Activated naive CD4-positive, alpha-beta T cell (primary cell): ENCODE measurements around the gene AJAP1.

Experiments
- DNase-seq, 4 experiments: peaks; one replicate each; lab custom pipeline; 2025; lab: John Stamatoyannopoulos, UW

The AJAP1 gene

DNA sequence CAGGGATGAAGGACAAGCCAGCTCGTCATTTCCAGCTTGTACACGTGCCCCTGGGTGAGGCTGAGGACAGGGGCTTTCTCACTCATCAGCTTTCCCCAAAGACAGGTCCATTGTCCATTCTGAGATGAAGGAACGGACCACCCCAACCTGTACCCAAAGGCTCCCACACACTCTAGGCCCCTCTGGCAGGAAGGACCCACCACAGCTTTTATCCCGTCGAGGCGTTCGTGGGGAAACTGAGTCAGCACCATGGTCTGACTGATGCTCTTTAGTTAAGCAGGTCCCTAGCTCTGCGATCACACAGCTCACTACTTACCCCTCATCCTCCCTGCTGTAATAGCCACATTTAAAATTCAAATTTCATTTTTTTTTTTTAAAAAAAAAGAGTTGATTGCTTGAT, 117.3 kb downstream of the AJAP1 start:
- DNase-seq, result no peak

DNA sequence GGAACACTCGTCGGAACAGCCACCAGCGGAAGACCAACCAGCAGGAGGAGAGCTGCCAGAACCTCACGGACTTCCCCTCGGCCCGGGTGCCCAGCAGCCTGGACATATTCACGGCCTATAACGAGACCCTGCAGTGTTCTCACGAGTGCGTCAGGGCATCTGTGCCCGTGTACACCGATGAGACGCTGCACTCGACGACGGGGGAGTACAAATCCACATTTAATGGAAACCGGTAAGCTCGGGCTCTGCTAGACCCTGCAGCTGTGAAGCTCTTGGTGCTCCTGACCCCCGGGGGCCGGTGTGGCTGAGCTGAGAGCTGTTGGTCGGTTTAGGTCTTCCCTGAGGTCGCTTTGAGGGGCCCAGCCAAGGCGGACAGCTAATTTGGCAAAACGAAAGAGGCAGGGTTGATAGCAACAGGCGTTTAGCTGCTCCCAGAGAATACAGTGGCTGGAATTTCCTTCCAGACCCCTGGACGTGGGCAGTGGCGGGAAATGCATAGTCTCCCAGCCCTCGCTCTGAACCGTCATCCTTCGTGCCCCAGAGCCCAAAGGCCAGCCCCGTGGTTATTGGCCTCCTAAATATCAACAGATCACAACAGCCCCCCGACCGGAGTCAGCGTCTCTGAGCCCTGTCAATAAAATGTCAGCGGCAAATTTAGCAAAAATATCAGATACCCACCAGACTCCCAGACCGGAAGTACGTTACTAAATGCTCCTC, 118.0 kb downstream of the AJAP1 start:
- no peak for DNase-seq

DNA sequence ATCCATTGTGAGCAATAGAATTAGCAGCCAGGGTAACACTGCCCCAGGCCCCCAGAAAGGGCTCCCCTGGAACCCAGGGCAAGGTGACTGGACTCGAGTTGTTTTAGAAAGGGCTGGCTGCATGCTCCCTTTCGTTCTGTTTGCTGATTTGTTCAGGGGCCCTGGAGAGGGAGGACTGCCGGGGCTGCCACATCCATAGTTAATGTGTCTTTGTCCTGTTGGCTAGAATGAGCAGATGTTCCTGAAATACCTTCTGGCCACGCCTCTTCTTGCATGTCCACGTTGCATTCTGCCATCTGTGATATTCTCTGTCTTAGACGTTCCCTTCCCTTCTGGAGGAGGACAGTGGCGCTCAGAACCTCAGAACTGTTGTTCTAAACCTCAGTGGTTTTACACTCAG, 118.8 kb downstream of the AJAP1 start:
- no peak for DNase-seq

DNA sequence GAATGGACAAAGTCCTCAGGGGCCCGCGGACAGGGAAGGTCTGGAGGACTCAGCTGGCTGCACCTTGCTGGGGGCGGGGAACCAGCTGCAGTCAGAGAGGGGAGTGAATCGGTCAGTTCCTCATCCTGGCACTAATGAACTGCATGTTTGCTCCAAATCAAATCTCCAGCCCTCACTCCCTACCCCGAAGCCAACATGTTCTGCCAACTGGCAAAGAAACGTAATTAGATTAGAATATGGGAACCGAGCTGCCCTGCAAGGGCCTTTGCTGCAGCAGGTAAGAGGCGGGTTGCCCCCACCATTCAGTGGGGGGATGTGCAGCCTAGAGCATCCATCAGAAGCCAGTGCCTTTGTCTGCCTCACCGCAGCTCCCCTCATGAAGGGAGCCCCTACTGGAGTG, 121.1 kb downstream of the AJAP1 start:
- DNase-seq, result no peak

DNA sequence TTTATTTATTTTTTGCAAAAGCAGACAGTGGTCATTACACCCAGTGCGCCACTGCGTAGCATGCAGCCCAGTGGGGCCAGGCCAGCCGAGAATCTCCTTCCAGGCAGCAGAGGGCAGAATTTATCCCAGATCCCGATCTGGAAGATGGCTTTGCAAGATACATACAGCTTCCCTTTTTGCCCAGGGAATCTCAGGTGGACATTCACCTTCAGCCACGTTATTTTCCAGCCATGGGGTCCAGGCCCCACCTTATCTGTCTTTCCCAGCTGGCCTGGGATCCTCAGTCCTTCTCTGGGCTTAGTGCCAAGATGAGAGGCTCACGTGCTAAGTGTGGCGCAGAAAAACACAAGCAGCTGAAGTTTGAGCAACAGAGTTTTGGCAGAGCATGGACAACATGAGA, 123.6 kb downstream of the AJAP1 start:
- DNase-seq, result no peak

DNA sequence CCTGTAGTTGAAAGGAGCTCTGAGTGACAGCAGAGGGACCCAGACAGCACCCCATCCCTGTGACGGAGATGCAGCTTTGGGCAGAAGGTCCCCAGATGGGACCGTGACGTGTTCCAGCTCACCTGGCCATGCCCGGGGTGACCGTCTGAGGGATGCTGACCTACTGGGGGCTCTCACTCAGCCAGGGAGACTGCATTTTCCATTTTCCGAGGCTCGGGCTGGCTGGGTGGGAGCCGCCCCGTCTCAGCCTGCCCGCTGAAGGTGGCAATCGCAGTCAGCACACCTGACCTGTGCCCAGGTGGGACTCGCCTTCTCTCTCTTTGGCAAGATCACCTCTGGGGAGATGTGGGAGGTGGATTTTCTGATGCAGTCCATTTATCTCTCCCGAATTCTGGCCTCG, 127.2 kb downstream of the AJAP1 start:
- DNase-seq, result no peak

DNA sequence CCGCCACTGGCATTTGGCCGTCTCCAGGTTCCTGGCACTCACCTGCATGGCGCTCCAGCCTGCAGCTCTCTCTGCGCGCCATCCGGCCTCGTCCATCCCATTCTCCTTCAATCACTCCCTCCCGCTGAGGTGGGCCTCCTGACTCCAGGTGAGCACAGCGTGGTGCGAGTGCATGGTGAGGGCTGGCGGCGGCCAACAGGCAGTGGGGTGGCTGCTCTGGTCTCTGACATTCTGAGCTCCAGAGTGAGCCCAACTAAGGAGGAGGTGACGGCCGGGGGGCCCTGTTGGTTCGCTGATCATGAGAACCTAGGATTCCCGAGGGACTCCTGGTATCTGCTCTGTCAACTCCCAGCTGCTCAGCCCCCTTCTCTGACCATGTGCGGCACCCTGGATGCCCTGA, 130.4 kb downstream of the AJAP1 start:
- no peak for DNase-seq

DNA sequence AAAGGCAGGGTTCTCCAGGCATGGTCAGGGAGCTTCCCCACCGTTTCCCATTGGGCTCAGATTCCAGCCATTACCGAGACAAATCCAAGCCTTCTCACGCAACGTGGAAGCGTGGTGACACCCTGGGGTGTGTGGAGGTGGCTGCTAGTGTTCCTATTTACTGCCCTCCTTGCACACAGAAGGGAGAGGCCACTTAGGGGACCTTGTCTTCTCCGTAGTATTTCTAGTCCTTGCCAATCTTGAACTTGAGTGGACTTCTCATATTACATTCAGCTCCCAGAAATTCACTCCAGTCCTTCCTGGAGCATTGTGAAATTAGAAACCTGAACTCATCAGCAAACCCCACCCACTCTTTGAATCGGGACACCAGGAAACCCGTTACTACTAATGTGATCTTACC, 131.6 kb downstream of the AJAP1 start:
- no peak for DNase-seq

DNA sequence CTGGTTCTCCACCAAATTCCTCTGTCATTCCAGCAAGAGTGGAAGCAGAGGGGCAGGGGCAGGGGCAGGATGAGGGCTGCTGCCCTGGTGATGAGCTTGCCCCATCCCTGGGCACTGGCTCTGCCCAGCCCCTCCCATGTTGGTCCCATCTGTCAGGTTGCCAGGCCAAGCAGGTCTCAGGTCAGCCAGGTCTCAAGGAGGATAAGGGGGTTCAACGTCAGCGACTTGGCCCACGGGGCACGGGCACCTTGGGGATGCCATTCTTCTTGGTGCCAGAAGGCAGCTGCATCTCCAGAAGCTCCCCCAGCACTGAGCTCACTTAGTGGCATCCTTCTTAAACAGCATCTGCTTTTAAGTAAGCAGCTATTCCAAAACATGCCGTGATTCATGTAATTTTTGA, 133.1 kb downstream of the AJAP1 start:
- DNase-seq, result no peak

DNA sequence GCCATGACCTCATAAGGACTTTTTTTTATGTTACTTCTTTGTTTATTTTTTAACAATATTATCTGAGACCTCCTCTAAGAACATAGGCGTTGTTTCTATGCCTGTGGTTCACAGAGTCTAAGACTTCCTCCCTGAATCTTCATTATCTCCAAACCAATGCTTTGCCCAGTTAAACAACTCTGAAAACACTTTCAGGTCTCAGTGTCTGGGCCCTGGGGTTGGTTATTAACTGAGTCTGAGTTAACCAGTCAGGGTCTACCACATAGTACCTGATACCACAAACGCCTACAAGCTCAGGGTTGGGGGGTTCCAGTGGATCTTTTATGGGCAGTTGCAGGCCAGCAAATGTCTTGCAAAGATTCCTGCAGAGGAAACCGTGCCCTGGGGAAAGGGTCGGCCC, 138.2 kb downstream of the AJAP1 start:
- DNase-seq, result no peak

DNA sequence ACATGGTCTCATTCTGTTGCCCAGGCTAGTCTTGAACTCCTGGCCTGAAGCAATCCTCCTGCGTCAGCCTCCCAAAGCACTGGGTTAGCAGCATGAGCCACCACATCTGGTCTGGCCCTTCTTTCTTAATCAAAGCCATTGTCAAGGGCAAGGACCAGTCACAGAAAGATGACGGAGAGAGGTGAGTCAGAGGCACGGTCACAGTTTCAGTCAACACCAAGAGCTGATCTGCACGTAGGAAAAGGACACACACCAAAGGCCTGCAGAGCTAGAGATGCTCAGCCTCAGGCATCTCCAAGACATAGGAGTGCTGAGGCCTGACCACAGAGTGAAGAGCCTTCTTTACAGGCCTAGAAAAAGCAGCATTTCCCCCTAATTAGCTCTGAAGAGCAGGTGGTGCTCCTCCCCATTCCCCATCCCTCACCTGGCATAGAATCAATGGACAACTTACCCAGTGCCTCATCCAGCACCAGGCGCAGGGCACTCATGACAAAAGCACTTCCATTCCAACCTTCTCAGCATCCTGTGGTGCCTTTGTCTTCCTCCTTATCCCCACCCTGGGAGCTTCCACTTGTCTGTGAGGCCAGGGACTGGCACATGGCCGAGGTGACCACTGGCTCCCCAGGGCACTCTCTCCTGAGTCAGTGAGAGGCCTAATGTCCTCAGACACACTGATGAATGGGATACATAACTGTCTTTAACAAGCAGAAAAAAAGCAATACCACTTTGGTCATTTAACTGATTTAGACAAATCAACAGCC, 139.8 kb downstream of the AJAP1 start:
- DNase-seq, result no peak

DNA sequence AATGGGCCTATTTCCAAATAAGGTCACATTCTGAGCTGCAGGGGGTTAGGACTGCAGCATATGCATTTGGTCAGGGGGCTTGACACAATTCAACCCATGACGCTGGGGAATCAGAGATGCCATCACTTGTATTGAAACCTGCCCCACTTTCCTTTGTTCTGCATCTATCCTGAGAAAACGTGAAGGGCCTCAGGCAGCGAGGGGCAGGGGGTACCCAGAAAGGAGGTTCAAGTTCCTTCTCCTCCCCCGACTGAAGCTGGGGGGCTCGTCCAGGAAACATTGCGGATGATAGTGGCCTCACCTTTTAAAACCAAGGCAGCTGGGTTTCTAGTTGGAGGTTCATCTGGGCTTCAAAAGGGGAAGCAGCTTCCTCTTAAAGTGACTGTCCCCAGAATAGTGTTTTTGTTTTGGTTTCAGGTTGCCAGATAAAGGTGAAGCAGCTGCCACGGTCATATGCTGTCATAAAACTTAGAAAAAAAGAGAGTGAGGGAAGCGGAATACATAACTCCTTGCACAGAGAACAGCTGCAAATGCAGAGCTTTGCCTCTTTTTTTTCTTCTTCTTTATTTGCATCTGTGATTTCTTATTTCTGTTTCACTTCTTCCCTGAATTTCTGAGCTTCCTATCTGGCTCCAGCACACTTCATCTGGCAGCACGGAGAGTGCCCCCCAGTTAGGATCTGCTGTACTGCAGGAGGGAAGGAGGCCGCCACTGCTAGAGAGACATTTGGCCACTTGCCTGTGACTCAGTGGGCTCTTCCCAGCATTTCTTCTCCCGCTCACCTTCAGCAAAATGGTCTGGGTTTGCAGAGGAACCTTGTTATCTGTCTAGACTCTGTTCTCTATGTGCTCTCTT, 142.0 kb downstream of the AJAP1 start:
- DNase-seq, result no peak

DNA sequence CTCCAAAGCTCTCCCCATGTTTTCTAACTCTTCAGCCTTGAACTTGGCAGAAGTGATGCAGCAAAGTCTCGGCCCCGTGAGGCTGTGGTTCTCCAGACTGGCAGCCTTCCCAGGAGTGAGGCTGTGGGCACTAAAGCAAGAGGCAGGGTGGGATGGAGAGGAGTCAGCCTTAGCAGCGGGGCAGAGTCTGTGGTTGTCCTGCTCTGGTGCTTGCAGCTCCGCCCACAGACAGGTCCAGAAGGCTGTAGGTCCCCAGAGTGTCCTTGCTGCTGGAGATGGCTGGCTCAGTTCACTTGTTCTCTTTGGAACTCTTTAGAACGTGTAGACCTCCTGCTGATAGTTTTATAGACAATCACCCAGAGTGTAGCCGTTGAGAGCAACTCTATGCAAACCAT, 142.6 kb downstream of the AJAP1 start:
- no peak for DNase-seq

DNA sequence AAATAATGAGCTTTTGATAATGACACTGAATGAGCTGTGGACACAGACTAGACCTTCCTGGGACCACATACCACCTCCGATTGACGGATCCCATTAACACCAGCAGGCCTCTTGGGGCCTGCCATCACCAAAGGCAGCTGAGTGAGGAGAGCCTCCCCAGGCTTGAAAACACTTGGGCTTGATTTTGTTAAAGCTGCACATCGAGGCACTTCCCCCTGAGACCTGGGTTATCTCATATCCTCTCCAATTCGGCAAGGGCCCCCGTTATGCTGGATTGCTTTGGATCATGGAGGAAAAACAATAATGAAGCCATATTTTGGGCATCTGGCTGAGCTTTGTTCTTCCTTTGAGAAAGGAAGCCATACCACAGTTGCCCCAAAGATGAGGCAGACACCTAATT, 143.0 kb downstream of the AJAP1 start:
- DNase-seq, result no peak

DNA sequence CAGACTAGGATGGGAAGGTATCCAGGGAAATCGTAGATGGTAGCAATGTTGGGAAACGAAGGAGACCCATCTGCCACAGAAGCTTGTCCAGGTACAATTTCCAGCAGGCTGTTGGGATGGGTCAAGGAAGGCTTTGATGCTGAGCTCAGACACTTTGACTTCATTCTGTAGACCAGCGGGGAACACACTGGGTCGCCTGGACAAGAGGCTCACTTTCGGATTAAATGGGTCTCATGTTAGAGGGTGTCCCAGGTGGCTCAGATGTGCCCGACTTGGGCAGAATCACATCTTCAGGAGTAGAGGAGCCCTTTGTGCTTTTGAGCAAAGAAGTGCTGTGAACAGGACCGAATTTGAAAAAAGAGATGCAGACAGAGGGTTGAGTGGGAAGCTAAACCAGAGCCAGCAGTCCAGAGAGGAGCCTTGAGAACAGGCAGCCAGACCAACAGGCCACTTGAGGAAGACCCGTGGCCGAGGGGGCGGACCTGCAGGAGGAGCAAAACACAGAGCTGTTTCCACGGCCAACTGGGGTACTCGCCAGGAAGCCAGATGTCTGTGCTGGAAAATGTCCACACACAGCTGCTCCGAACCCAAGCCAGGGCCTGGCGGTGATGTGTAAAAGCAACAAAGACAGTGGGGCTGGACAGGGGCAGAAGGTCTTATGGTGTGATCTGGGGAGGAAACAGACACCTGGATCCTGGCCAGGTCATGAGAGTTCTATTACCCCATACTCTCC, 146.9 kb downstream of the AJAP1 start:
- DNase-seq, result no peak

DNA sequence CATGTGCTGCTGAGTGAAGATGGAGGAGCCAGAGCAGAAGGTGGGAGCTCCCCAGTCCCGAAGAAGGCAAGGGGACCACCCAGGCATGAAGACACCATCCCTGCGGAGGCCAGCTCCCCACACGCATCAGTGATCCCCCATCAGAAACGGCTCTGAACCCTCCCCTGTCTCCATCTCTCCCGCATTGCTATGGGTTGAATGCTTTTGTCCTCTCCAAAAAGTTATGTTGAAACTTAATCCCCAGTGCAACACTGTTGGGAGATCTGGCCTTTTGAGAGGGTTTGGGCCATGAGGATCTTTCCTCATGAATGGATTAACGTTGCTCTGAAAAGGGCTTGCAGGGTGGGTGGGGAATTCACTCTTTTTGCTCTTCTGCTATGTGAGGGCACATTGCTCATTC, 147.6 kb downstream of the AJAP1 start:
- DNase-seq, result no peak

DNA sequence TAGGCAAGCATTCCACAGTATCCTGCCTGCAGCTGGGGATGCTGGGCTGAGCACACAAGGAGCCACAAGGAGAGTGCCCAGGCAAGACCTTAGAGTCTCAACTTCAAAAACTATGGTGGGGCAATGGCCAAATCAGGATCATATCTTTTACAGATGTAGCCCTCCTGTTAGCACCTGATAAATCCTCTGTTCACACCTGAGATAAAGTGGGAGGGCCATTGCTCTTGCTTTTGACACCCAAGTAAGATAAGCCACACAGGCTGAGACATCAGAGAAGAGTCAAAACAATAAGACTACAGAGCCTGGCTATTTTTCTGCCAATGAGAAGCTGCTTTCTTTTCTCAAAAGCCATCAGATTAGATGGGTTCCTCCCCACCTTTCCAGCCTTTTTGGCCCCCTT, 148.9 kb downstream of the AJAP1 start:
- no peak for DNase-seq

DNA sequence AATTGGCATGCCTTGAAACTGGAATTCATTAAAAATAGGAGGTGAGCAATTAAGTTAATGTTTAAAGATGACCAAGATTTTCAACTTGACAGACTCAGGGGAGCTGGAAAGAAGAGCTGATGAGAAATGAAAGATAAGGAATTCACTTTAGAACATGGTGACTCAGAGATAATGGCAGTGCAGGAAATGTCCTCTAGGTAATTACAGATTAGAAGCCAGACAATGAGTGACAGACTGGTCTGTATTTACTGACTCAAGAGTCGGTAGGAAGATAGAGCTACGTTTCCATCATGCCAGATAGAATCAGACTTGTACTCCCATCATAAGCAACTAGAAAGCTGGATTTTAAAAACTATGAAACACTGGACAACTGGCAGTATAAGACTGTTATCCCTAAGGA, 151.6 kb downstream of the AJAP1 start:
- no peak for DNase-seq

DNA sequence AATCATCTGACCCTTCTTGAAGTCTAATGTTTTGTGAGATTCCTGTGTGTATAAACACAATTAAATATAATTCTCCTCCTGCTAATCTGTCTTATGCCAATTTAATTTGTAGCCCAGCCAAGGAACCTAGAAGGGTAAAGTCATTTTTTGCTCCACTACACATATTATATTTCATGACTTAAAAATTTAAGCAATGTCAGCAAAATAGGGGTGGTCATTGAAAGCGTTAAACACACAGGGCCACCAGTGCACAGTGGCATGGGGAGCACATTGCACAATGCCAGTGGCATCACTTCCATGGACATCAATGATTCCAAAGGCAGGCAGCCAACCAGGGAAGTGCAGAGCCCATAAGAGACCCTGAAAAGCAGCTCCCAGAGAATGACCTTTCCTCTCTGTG, 166.1 kb downstream of the AJAP1 start:
- no peak for DNase-seq

DNA sequence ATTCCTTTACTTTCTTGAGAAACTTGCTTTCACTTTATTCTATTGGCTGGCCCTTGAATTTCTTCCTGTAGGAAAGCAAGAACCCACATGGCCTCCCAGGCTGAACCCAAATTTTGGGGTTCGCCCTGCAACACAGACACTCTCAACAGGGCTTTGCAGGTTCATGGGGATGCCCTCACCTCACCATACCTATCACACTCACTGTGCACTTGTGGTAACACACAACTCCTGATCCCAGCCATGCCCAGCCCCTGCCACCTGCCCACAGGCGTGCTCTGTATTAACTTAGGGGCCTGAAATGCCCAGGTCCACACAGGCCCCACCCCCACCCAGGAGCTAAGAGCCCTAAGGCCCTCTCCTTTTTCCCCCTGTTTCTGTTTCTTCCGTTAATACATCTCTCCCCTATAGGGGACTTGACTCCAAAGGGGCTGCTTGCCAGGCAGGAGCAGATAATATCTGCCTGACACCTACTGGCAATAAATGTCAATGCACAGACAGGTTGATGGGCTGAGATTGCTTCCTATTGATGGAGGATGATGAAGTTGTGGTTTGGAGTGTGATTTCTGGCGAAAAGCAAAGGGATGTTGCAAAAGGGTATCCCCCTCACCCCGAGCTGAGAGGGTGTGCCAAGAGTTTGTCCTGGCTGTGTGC, 171.5 kb downstream of the AJAP1 start:
- DNase-seq, result no peak

DNA sequence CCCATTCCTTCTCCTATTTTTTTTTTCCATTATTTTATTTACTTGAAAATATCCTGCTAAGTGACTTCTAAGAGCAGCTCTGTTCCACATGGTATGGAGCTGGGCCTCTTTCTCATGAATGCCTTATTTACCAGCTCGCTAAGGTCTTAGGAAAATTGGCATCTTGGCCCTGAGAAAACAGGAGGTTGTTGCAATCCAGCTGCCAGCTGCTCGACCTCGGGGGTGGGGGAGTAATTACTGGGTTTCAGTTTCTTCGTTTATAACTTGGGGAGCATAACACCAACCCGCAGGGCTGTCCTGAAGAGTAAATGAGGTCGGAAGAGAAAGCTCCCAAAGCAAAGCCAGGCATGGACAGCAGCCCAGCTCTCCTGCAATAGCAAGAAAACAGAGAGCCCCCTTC, 176.3 kb downstream of the AJAP1 start:
- DNase-seq, result no peak

DNA sequence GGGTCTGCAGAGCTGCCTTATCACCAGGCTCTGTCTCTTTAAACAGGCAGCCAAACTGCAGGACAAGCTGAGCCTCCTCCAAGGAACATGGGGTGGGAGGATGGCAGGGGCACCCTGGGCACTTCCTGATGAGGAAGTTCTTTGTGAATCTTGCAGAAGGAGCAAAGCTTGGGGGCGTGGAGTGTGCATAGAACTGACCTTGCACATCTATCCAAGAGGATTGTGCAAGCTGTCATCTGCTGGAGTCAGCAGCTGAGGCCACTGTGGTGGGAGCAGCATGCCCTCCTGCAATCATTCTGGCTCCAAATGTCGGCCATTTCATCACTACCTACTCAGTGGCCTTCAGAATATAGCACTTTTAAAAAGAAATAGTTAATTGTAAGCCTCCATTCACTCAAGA, 182.2 kb downstream of the AJAP1 start:
- DNase-seq, result no peak
